Vagina (tissue), 2 donors: ENCODE data around the gene ANKFN1.

Experiments used
- CTCF ChIP-seq, 3 experiments: fragments of 450-650 bp in 2 of 3; fragments of 200-600 bp in 1 of 3; sonication (generic) in 1 of 3; IDR thresholded peaks; one replicate each; pipeline ENCODE4 v1.5.1; 2017 to 2019; ENCODE audit warnings: antibody characterized with exemption in 3 of 3, mild to moderate bottlenecking in 2 of 3, moderate library complexity in 2 of 3
- POLR2A ChIP-seq, 2 donors: fragments of 450-650 bp; IDR thresholded peaks; one replicate each; pipeline ENCODE4 v1.6.1; 2017; ENCODE audit warnings: antibody characterized with exemption in 2 of 2, mild to moderate bottlenecking in 2 of 2, moderate library complexity in 2 of 2
- POLR2AphosphoS5 ChIP-seq, 2 donors: sonication (generic); formaldehyde crosslinking; IDR thresholded peaks; one replicate each; pipeline ENCODE4 v1.9.0; 2017; ENCODE audit warnings: antibody characterized with exemption in 2 of 2, mild to moderate bottlenecking in 2 of 2, low read depth in 1 of 2; ENCODE audit not compliant: insufficient read depth in 1 of 2

- TF ChIP-seq CTCF (IDR thresholded peaks at IDR 0.05) (no peak), POLR2A (IDR thresholded peaks at IDR 0.05) (no peak), POLR2AphosphoS5 (IDR thresholded peaks at IDR 0.05; ENCODE audit: insufficient read depth in 1 of 2, low read depth in 1 of 2) (no peak)
Measured at GRCh38 chr17:56148333-56148732, 4.9 kb upstream of the ANKFN1 start.
